Panc1 (cell line): ENCODE data around the gene TMEM168. TPM values are rescaled to one million over a fixed set of nuclear protein-coding genes. Genes with fewer than 3 reads are reported as not detected.

Experiments
- ATAC-seq: fragments of 200-7000 bp; cut with Tn5 transposase; 2 replicates; pipeline ENCODE4 v1.9.1; 2020; ENCODE audit warnings: mild to moderate bottlenecking, moderate library complexity
- BruUV-seq: library from RNA; stranded (reverse); fragments of 400-500 nt; replicated peaks from 2 replicates; lab custom pipeline; 2021; lab: Mats Ljungman, UMichigan
- CTCF ChIA-PET: fragments of 300-600 bp; sonication (Branson Sonifier 250); formaldehyde crosslinking; loops from one replicate; lab custom pipeline; 2022; ENCODE audit warnings: antibody characterized with exemption; lab: Charles Lee
- POLR2A ChIA-PET: fragments of 300-600 bp; sonication (Branson Sonifier 250); formaldehyde crosslinking; loops from one replicate; lab custom pipeline; 2022; ENCODE audit warnings: antibody characterized with exemption; lab: Charles Lee
- DNase-seq: peaks from one replicate; pipeline ENCODE4 v3.0.0-alpha.2; 2010; ENCODE audit warnings: low read depth, low spot score
- H3K27ac ChIP-seq: 2 replicates; pipeline ENCODE4 v1.5.1; 2011; ENCODE audit warnings: mild to moderate bottlenecking, low read length, inconsistent platforms
- H3K27me3 ChIP-seq: fragments of 200-500 bp; sonication (Bioruptor generic); 2 replicates; pipeline ENCODE4 v1.6.0; 2014; ENCODE audit warnings: low read length, inconsistent platforms; ENCODE audit not compliant: control insufficient read depth, insufficient read depth
- H3K36me3 ChIP-seq: fragments of 200-500 bp; sonication (Bioruptor generic); 2 replicates; pipeline ENCODE4 v1.5.1; 2014; ENCODE audit warnings: inconsistent platforms, mild to moderate bottlenecking, low read length, moderate library complexity; ENCODE audit not compliant: control insufficient read depth, insufficient read depth
- H3K4me1 ChIP-seq: 2 replicates; pipeline ENCODE4 v1.5.1; 2011; ENCODE audit warnings: inconsistent platforms, mild to moderate bottlenecking, low read length, moderate library complexity; ENCODE audit not compliant: control insufficient read depth, insufficient read depth
- H3K4me3 ChIP-seq, 2 experiments: 2 replicates each; pipeline ENCODE4 v1.5.1; 2011 to 2012; ENCODE audit warnings: low read depth in 2 of 2, low read length in 2 of 2, mild to moderate bottlenecking in 2 of 2, inconsistent platforms in 1 of 2, moderate library complexity in 1 of 2
- H3K9me3 ChIP-seq: fragments of 200-500 bp; sonication (Bioruptor generic); 2 replicates; pipeline ENCODE4 v1.5.1; 2014; ENCODE audit warnings: low read depth, mild to moderate bottlenecking, inconsistent platforms, low read length, moderate library complexity; ENCODE audit not compliant: control insufficient read depth, insufficient read depth
- POLR2AphosphoS5 ChIP-seq: IDR thresholded peaks from 2 replicates; pipeline ENCODE4 v1.6.1; 2012; ENCODE audit warnings: mild to moderate bottlenecking, low read depth, low read length, moderate library complexity
- SIN3A ChIP-seq: IDR thresholded peaks from 2 replicates; pipeline ENCODE4 v1.6.1; 2012; ENCODE audit warnings: low read depth, mild to moderate bottlenecking, low read length, moderate library complexity, borderline replicate concordance; ENCODE audit not compliant: insufficient read depth
- TCF7L2 ChIP-seq: IDR thresholded peaks from 2 replicates; pipeline ENCODE4 v1.6.1; 2011; ENCODE audit warnings: mild to moderate bottlenecking, low read depth, low read length, inconsistent platforms
- in situ Hi-C: cut with HindIII; loops from 2 replicates; pipeline ENCODE4 v1.10.0; 2016; ENCODE audit warnings: low sequenced_read_pairs, low pct_unique_long_range_greater_than_20kb
- intact Hi-C: fragments of 100-400 bp; cut with micrococcal nuclease; formaldehyde crosslinking; loops from one replicate; pipeline ENCODE4 v1.10.0; 2022; ENCODE audit not compliant: unreplicated experiment
- total RNA-seq: library from RNA; stranded (reverse); gene quantifications from one replicate; pipeline ENCODE4 v1.2.1, GENCODE V29; 2021; ENCODE audit not compliant: unreplicated experiment
- TF ChIP-seq, protein P1 (sequence below), 2 experiments: IDR thresholded peaks; 2 replicates each; pipeline ENCODE4 v1.6.1; 2011 to 2012; ENCODE audit warnings: low read depth in 2 of 2, control low read depth in 1 of 2, low read length in 1 of 2, mild to moderate bottlenecking in 1 of 2, moderate library complexity in 1 of 2; ENCODE audit not compliant: insufficient read depth in 1 of 2
- TF ChIP-seq, protein P2 (sequence below): fragments of 450-650 bp; IDR thresholded peaks from 2 replicates; pipeline ENCODE4 v1.5.1; 2017; ENCODE audit warnings: mild to moderate bottlenecking

Gene TMEM168
- total RNA-seq, 1 experiment from 2014 or later, result 0.26 TPM

DNA sequence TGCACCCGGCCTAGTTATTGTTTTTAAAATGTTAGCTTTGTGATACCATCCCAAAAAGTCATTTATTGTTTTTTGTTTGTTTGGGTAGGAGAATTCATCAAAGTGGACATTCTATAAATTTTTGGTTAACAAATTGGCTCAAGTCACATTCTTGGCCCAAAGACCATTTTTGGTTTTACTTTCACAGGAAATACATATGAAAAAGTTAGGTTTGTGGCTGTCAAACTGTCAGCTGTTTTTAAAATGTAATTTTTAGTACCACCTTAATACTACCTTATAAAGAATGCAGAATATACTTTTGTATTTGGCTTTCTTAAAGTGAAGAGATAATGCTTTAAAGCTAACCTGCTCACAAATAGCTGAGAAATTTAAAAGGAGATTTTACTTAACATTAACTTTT, 25.1 kb downstream of the TMEM168 start:
- no TSS peak for BruUV-seq
- TF ChIP-seq, protein P1, sequence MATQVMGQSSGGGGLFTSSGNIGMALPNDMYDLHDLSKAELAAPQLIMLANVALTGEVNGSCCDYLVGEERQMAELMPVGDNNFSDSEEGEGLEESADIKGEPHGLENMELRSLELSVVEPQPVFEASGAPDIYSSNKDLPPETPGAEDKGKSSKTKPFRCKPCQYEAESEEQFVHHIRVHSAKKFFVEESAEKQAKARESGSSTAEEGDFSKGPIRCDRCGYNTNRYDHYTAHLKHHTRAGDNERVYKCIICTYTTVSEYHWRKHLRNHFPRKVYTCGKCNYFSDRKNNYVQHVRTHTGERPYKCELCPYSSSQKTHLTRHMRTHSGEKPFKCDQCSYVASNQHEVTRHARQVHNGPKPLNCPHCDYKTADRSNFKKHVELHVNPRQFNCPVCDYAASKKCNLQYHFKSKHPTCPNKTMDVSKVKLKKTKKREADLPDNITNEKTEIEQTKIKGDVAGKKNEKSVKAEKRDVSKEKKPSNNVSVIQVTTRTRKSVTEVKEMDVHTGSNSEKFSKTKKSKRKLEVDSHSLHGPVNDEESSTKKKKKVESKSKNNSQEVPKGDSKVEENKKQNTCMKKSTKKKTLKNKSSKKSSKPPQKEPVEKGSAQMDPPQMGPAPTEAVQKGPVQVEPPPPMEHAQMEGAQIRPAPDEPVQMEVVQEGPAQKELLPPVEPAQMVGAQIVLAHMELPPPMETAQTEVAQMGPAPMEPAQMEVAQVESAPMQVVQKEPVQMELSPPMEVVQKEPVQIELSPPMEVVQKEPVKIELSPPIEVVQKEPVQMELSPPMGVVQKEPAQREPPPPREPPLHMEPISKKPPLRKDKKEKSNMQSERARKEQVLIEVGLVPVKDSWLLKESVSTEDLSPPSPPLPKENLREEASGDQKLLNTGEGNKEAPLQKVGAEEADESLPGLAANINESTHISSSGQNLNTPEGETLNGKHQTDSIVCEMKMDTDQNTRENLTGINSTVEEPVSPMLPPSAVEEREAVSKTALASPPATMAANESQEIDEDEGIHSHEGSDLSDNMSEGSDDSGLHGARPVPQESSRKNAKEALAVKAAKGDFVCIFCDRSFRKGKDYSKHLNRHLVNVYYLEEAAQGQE (IDR thresholded peaks at IDR 0.05; ENCODE audit: insufficient read depth in 1 of 2, low read depth in 2 of 2, low read length in 1 of 2), result no peak
- TF ChIP-seq, protein P2, sequence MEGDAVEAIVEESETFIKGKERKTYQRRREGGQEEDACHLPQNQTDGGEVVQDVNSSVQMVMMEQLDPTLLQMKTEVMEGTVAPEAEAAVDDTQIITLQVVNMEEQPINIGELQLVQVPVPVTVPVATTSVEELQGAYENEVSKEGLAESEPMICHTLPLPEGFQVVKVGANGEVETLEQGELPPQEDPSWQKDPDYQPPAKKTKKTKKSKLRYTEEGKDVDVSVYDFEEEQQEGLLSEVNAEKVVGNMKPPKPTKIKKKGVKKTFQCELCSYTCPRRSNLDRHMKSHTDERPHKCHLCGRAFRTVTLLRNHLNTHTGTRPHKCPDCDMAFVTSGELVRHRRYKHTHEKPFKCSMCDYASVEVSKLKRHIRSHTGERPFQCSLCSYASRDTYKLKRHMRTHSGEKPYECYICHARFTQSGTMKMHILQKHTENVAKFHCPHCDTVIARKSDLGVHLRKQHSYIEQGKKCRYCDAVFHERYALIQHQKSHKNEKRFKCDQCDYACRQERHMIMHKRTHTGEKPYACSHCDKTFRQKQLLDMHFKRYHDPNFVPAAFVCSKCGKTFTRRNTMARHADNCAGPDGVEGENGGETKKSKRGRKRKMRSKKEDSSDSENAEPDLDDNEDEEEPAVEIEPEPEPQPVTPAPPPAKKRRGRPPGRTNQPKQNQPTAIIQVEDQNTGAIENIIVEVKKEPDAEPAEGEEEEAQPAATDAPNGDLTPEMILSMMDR, result no peak
- TF ChIP-seq POLR2AphosphoS5, result no peak
- TF ChIP-seq TCF7L2, result no peak
- TF ChIP-seq SIN3A, result no peak
- H3K4me1 ChIP-seq, result no peaks in the 10 kb centered on the region
- H3K9me3 ChIP-seq, result no peaks in the 10 kb centered on the region
- DNase-seq (no peak), ATAC-seq (no peak)
- POLR2A ChIA-PET, result no interaction called here
- H3K4me3 ChIP-seq, result no peak overlapping the region
- H3K27me3 ChIP-seq, result no peaks in the 10 kb centered on the region
- no peaks in the 10 kb centered on the region for H3K36me3 ChIP-seq
- CTCF ChIA-PET, result no interaction called here
- H3K27ac ChIP-seq, result no peak overlapping the region
- in situ Hi-C loops, result no loop called here
- intact Hi-C loops, result no loop called here

DNA sequence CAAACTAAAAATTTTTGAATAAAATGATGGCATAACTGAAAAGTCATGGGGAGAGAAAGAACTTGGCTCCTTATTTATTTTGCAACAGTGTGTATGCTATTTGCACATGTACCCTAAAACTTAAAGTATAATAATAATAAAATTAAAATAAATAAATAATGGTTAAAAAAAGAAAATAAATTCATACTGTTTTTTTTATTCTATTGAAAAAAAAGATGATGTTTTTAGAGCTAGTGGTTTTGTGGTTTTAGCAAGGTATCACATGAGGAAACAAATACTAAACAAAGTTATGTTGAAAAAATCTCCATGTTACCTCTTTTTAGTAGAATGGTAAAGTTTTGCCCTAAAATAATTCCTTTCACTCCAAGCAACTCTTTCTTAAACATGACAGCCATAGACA, 26.2 kb downstream of the TMEM168 start:
- in situ Hi-C loops (no loop called here), intact Hi-C loops (no loop called here)
- Histone ChIP-seq H3K27ac (no peak overlapping the region), H3K36me3 (no peaks in the 10 kb centered on the region), H3K4me1 (no peaks in the 10 kb centered on the region), H3K4me3 (no peak overlapping the region), H3K9me3 (no peaks in the 10 kb centered on the region), H3K27me3 (no peaks in the 10 kb centered on the region)
- ATAC-seq (no peak), DNase-seq (no peak)
- BruUV-seq, result no TSS peak
- CTCF ChIA-PET, result no interaction called here
- TF ChIP-seq, protein P1 (IDR thresholded peaks at IDR 0.05; ENCODE audit: insufficient read depth in 1 of 2, low read depth in 2 of 2, low read length in 1 of 2), result no peak
- TF ChIP-seq, protein P2, result no peak
- TF ChIP-seq SIN3A, result no peak
- no peak for TF ChIP-seq TCF7L2
- no peak for TF ChIP-seq POLR2AphosphoS5
- POLR2A ChIA-PET, result no interaction called here
